HPDE6-E6E7 (cell line): ENCODE data around the gene PHAX.
"Not testable (repeated sequence)": the region's sequence is repeated elsewhere in the genome, so short reads cannot be mapped to it uniquely, and the experiment has no call there.

Source experiments
- DNase-seq: peaks from one replicate; pipeline ENCODE4 v3.0.0; 2011; ENCODE audit warnings: missing footprints; ENCODE audit errors: extremely low spot score

The PHAX gene

GRCh38 chr5:126603402-126603991, 2.8 kb downstream of the PHAX start:
- no peak for DNase-seq

- DNase-seq, result no peak
These were observed 4.8 kb downstream of the PHAX start for GRCh38 chr5:126605525-126605924.

GRCh38 chr5:126610160-126610559, 9.4 kb downstream of the PHAX start:
- no peak for DNase-seq

GRCh38 chr5:126610616-126611015, 9.9 kb downstream of the PHAX start:
- DNase-seq, result no peak

- no peak for DNase-seq
These were observed 13.3 kb downstream of the PHAX start for GRCh38 chr5:126613941-126614592.

GRCh38 chr5:126615286-126615685, 14.5 kb downstream of the PHAX start:
- no peak for DNase-seq

GRCh38 chr5:126617603-126618002, 16.9 kb downstream of the PHAX start:
- DNase-seq, result not testable (repeated sequence)

GRCh38 chr5:126619781-126620180, 19.0 kb downstream of the PHAX start:
- no peak for DNase-seq

GRCh38 chr5:126624534-126624933, 23.8 kb downstream of the PHAX start:
- no peak for DNase-seq

- no peak for DNase-seq
These were observed 27.4 kb downstream of the PHAX start for GRCh38 chr5:126628102-126628501.

GRCh38 chr5:126631920-126632319, 31.2 kb downstream of the PHAX start:
- no peak for DNase-seq

- DNase-seq, result no peak
These were observed 32.8 kb downstream of the PHAX start for GRCh38 chr5:126633552-126633951.

- no peak for DNase-seq
These were observed 34.8 kb downstream of the PHAX start for GRCh38 chr5:126635585-126635984.

GRCh38 chr5:126636956-126637355, 36.2 kb downstream of the PHAX start:
- DNase-seq, result no peak

GRCh38 chr5:126640866-126641265, 40.1 kb downstream of the PHAX start:
- no peak for DNase-seq

- no peak for DNase-seq
These were observed 40.6 kb downstream of the PHAX start for GRCh38 chr5:126641387-126641786.

- DNase-seq, result no peak
These were observed 44.4 kb downstream of the PHAX start for GRCh38 chr5:126645132-126645531.

GRCh38 chr5:126647071-126647470, 46.3 kb downstream of the PHAX start:
- DNase-seq, result no peak

- no peak for DNase-seq
These were observed 47.7 kb downstream of the PHAX start for GRCh38 chr5:126648471-126648870.

GRCh38 chr5:126649057-126649456, 48.3 kb downstream of the PHAX start:
- DNase-seq, result not testable (repeated sequence)

- DNase-seq, result not testable (repeated sequence)
These were observed 49.0 kb downstream of the PHAX start for GRCh38 chr5:126649709-126650108.

- no peak for DNase-seq
These were observed 49.7 kb downstream of the PHAX start for GRCh38 chr5:126650463-126650862.

GRCh38 chr5:126651013-126651577, 50.3 kb downstream of the PHAX start:
- DNase-seq, result no peak
